Measurements from ENCODE around the gene RNF126. TPM values are rescaled to one million over a fixed set of nuclear protein-coding genes. Genes with fewer than 3 reads are reported as not detected.
"Not testable (repeated sequence)": the region's sequence is repeated elsewhere in the genome, so short reads cannot be mapped to it uniquely, and the experiment has no call there.

RNF126 gene
- total RNA-seq, 1 experiment from 2014 or later: 61.2 TPM

DNA sequence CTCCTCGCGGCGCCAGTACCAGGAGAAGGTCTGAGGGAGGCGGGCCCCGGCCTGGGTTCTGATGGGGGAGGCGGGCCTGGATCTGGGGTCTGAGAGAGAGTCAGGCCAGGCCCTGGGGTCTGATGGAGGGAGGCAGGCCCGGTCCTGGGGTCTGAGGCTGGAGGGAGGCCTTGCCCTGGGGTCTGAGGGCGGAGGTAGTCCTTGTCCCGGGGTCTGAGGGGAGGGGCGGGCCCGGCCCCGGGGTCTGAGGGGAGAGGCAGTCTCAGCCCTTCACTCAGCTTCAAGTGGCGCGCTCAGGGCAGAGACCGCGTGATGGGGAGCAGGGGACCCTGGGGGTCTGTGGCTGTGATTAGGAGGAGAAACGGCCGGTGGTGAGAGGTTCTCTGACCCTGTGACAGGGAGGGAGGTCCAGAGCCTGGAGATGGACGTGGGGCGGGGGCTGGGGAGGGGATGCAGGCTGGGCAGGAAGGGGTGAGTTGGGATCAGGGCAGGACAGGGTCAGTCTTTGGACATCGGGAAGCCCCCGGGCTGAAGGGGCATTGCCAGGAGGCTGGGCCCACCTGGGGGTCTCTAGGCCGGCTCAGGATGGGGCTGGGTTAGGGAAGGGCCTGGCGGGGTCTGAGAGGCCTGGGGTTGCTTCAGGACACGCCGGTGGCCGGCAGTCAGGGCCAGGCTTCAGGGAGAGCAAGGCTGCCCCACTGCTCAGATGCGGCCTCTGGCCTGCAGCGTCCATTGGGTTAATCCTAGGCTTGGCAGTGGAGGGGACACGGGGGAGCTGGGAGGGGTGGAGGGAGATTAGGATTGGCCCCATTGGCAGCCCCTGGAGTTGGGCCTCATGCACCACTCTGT is 54.6 kb downstream of the RNF126 start:
- CTCF ChIA-PET: no interaction called here

DNA sequence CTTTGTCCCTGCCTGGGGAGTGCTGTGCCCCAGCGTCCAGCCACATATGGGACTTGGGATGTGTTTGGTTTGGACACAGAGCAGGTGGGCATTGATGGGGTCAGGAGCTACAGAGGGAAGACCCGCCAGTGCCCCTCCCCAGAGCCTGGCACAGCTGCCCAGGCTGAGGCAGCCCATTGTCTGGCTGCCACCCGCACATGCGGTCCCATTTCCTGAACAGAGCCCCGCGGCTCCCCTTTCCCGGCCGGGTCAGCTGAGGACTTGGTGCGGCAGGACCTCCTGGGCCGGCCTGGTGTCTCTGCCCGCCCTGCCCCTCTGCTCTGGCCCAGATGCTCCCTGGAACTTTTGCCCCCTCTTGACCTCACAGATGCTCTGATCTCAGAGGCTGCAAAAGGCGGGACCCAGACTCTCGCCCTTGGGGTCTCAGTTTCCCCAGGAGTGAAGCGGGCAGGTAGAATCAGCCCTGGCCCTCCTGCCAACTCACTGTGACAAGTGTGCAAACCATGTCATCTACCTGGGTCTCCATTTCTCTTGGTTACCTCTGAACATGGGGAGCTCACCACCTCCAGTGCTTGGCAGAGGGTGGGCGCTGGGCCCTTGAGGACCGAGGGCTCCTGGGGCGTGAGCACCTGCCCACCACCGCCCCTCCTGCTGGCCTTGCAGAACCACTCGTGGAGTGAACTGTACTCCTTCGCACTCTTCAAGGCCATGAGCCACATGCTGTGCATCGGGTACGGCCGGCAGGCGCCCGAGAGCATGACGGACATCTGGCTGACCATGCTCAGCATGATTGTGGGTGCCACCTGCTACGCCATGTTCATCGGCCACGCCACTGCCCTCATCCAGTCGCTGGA is 55.5 kb downstream of the RNF126 start:
- H3K36me3 ChIP-seq (ENCODE audit: control insufficient read depth, insufficient read depth, low read length): no peaks in the 10 kb centered on the region
- no peak for DNase-seq (ENCODE audit: low read depth, low spot score)
- no peaks in the 10 kb centered on the region for H3K27me3 ChIP-seq (ENCODE audit: control insufficient read depth, insufficient read depth, low read length)
- no peak for TF ChIP-seq TCF7L2 (IDR thresholded peaks at IDR 0.05; ENCODE audit: low read depth, low read length)
- no peak for TF ChIP-seq POLR2AphosphoS5 (IDR thresholded peaks at IDR 0.05; ENCODE audit: low read depth, low read length)
- TF ChIP-seq SIN3A (IDR thresholded peaks at IDR 0.05; ENCODE audit: borderline replicate concordance, insufficient read depth, low read depth, low read length): no peak
- TF ChIP-seq, protein P1, sequence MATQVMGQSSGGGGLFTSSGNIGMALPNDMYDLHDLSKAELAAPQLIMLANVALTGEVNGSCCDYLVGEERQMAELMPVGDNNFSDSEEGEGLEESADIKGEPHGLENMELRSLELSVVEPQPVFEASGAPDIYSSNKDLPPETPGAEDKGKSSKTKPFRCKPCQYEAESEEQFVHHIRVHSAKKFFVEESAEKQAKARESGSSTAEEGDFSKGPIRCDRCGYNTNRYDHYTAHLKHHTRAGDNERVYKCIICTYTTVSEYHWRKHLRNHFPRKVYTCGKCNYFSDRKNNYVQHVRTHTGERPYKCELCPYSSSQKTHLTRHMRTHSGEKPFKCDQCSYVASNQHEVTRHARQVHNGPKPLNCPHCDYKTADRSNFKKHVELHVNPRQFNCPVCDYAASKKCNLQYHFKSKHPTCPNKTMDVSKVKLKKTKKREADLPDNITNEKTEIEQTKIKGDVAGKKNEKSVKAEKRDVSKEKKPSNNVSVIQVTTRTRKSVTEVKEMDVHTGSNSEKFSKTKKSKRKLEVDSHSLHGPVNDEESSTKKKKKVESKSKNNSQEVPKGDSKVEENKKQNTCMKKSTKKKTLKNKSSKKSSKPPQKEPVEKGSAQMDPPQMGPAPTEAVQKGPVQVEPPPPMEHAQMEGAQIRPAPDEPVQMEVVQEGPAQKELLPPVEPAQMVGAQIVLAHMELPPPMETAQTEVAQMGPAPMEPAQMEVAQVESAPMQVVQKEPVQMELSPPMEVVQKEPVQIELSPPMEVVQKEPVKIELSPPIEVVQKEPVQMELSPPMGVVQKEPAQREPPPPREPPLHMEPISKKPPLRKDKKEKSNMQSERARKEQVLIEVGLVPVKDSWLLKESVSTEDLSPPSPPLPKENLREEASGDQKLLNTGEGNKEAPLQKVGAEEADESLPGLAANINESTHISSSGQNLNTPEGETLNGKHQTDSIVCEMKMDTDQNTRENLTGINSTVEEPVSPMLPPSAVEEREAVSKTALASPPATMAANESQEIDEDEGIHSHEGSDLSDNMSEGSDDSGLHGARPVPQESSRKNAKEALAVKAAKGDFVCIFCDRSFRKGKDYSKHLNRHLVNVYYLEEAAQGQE (IDR thresholded peaks at IDR 0.05; ENCODE audit: insufficient read depth in 1 of 2, low read depth in 2 of 2, low read length in 1 of 2): no peak
- TF ChIP-seq, protein P2, sequence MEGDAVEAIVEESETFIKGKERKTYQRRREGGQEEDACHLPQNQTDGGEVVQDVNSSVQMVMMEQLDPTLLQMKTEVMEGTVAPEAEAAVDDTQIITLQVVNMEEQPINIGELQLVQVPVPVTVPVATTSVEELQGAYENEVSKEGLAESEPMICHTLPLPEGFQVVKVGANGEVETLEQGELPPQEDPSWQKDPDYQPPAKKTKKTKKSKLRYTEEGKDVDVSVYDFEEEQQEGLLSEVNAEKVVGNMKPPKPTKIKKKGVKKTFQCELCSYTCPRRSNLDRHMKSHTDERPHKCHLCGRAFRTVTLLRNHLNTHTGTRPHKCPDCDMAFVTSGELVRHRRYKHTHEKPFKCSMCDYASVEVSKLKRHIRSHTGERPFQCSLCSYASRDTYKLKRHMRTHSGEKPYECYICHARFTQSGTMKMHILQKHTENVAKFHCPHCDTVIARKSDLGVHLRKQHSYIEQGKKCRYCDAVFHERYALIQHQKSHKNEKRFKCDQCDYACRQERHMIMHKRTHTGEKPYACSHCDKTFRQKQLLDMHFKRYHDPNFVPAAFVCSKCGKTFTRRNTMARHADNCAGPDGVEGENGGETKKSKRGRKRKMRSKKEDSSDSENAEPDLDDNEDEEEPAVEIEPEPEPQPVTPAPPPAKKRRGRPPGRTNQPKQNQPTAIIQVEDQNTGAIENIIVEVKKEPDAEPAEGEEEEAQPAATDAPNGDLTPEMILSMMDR (IDR thresholded peaks at IDR 0.05): no peak
- no peak for ATAC-seq
- in situ Hi-C loops (cut with HindIII; ENCODE audit: low pct_unique_long_range_greater_than_20kb, low sequenced_read_pairs): no loop called here
- H3K9me3 ChIP-seq (ENCODE audit: control insufficient read depth, insufficient read depth, low read depth, low read length): no peaks in the 10 kb centered on the region
- POLR2A ChIA-PET: no interaction called here
- H3K27ac ChIP-seq (ENCODE audit: low read length): no peak overlapping the region
- H3K4me1 ChIP-seq (ENCODE audit: control insufficient read depth, insufficient read depth, low read length): peaks cover 26% of the 10 kb centered on the region
- no TSS peak for BruUV-seq (replicated peaks)
- CTCF ChIA-PET: interaction anchor here (0.6 kb wide), 1 partner anchor 20 kb away, joined by 8 read pairs; no protein-coding TSS in a partner anchor
- H3K4me3 ChIP-seq (ENCODE audit: low read depth in 2 of 2, low read length in 2 of 2): no peak overlapping the region
- intact Hi-C loops (cut with micrococcal nuclease; ENCODE audit: unreplicated experiment): no loop called here

More for the DNA sequence above, 54.6 kb downstream of the RNF126 start:
- intact Hi-C loops (cut with micrococcal nuclease; ENCODE audit: unreplicated experiment): no loop called here
- TF ChIP-seq SIN3A (IDR thresholded peaks at IDR 0.05; ENCODE audit: borderline replicate concordance, insufficient read depth, low read depth, low read length): no peak
- no peak overlapping the region; the same call in 1 of the 2 replicates for H3K27ac ChIP-seq (ENCODE audit: low read length)
- H3K4me3 ChIP-seq (ENCODE audit: low read depth in 2 of 2, low read length in 2 of 2): no peak overlapping the region
- ATAC-seq (peak; percentile 63), DNase-seq (ENCODE audit: low read depth, low spot score) (no peak)
- in situ Hi-C loops (cut with HindIII; ENCODE audit: low pct_unique_long_range_greater_than_20kb, low sequenced_read_pairs): no loop called here
- peaks cover 26% of the 10 kb centered on the region for H3K4me1 ChIP-seq (ENCODE audit: control insufficient read depth, insufficient read depth, low read length)
- H3K27me3 ChIP-seq (ENCODE audit: control insufficient read depth, insufficient read depth, low read length): no peaks in the 10 kb centered on the region
- BruUV-seq (replicated peaks): no TSS peak
- no peaks in the 10 kb centered on the region for H3K36me3 ChIP-seq (ENCODE audit: control insufficient read depth, insufficient read depth, low read length)
- POLR2A ChIA-PET: no interaction called here
- H3K9me3 ChIP-seq (ENCODE audit: control insufficient read depth, insufficient read depth, low read depth, low read length): no peaks in the 10 kb centered on the region

DNA sequence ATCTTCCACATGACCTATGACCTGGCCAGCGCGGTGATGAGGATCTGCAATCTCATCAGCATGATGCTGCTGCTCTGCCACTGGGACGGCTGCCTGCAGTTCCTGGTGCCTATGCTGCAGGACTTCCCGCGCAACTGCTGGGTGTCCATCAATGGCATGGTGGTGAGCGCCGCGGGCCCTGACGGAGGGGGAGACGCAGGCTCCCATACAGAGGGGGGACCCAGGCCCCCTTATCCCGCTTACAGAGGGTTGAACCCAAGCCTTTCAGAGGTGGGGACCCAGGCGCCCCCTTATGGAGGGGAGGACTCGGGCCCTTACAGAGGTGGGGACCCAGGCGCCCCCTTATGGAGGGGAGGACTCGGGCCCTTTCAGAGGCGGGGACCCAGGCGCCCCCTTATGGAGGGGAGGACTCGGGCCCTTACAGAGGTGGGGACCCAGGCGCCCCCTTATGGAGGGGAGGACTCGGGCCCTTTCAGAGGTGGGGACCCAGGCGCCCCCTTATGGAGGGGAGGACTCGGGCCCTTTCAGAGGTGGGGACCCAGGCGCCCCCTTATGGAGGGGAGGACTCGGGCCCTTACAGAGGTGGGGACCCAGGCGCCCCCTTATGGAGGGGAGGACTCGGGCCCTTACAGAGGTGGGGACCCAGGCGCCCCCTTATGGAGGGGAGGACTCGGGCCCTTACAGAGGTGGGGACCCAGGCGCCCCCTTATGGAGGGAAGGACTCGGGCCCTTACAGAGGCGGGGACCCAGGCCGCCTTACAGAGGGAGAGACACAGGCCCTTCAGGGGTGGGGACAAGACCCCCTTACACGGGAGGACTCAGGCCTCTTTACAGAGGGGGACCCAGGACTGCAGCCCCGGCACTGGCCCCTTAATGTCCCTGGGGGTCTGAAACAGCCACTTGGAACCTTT is 57.7 kb downstream of the RNF126 start:
- ATAC-seq; intact Hi-C loops (cut with micrococcal nuclease; ENCODE audit: unreplicated experiment): not testable (repeated sequence)

More for the DNA sequence above, 57.7 kb downstream of the RNF126 start:
- H3K36me3 ChIP-seq (ENCODE audit: control insufficient read depth, insufficient read depth, low read length); DNase-seq (ENCODE audit: low read depth, low spot score); H3K9me3 ChIP-seq (ENCODE audit: control insufficient read depth, insufficient read depth, low read depth, low read length); H3K4me3 ChIP-seq (ENCODE audit: low read depth in 2 of 2, low read length in 2 of 2); H3K27me3 ChIP-seq (ENCODE audit: control insufficient read depth, insufficient read depth, low read length); POLR2A ChIA-PET; CTCF ChIA-PET; H3K27ac ChIP-seq (ENCODE audit: low read length); BruUV-seq (replicated peaks); in situ Hi-C loops (cut with HindIII; ENCODE audit: low pct_unique_long_range_greater_than_20kb, low sequenced_read_pairs): not testable (repeated sequence)
- H3K4me1 ChIP-seq (ENCODE audit: control insufficient read depth, insufficient read depth, low read length): peaks cover 17% of the 10 kb centered on the region; the same call in 1 of the 2 replicates

Measured in Panc1 (cell line).